K562 (cell line): ENCODE results near the gene HSPB1. TPM values are rescaled to one million over a fixed set of nuclear protein-coding genes. Genes with fewer than 3 reads are reported as not detected.
A peak's percentile ranks its signal among the peaks of the same experiment; 100 is the strongest.

Experiments used
- ATF4 ChIP-seq: fragments of 450-650 bp; formaldehyde crosslinking; IDR thresholded peaks from 2 replicates; pipeline ENCODE4 v1.4.0; 2022; ENCODE audit warnings: mild to moderate bottlenecking, moderate library complexity
- CBFA2T2 ChIP-seq: fragments of 450-650 bp; conservative IDR thresholded peaks from 2 replicates; pipeline ENCODE4 v1.6.1; 2017; ENCODE audit warnings: mild to moderate bottlenecking
- DPF2 ChIP-seq: fragments of 450-650 bp; IDR thresholded peaks from 2 replicates; pipeline ENCODE4 v1.6.1; 2016
- FOXA3 ChIP-seq, 2 experiments: fragments of 450-650 bp in 1 of 2; sonication (generic) in 1 of 2; formaldehyde crosslinking; IDR thresholded peaks in 1 of 2; conservative IDR thresholded peaks in 1 of 2; 2 replicates each; pipeline versions ENCODE4 v1.4.0 to v1.8.0; 2020 to 2022; ENCODE audit warnings: mild to moderate bottlenecking in 2 of 2, missing genetic modification reagents in 1 of 2
- HES1 ChIP-seq: fragments of 450-650 bp; IDR thresholded peaks from 2 replicates; pipeline ENCODE4 v1.6.1; 2016; ENCODE audit warnings: low read depth, mild to moderate bottlenecking, moderate library complexity
- IRF2 ChIP-seq: sonication (generic); formaldehyde crosslinking; IDR thresholded peaks from 2 replicates; pipeline ENCODE4 v1.8.1; 2022; ENCODE audit warnings: mild to moderate bottlenecking, missing genetic modification reagents
- MCM2 ChIP-seq: fragments of 450-650 bp; IDR thresholded peaks from 2 replicates; pipeline ENCODE4 v1.6.1; 2017; ENCODE audit warnings: low read depth, mild to moderate bottlenecking
- NFXL1 ChIP-seq: fragments of 450-650 bp; formaldehyde crosslinking; IDR thresholded peaks from 2 replicates; pipeline ENCODE4 v1.4.0; 2021; ENCODE audit warnings: mild to moderate bottlenecking
- NR2F6 ChIP-seq: fragments of 450-650 bp; formaldehyde crosslinking; IDR thresholded peaks from 2 replicates; pipeline ENCODE4 v1.4.0; 2020; ENCODE audit warnings: mild to moderate bottlenecking
- PHF21A ChIP-seq: fragments of 450-650 bp; IDR thresholded peaks from 2 replicates; pipeline ENCODE4 v1.6.1; 2017; ENCODE audit warnings: low read depth, borderline replicate concordance
- PREB ChIP-seq: sonication (generic); formaldehyde crosslinking; IDR thresholded peaks from 2 replicates; pipeline ENCODE4 v1.8.1; 2023; ENCODE audit warnings: mild to moderate bottlenecking, missing genetic modification reagents
- RBM14 ChIP-seq: fragments of 200-400 bp; formaldehyde crosslinking; IDR thresholded peaks from 2 replicates; pipeline ENCODE4 v1.6.1; 2018; ENCODE audit warnings: low read depth, mild to moderate bottlenecking, low read length, moderate library complexity, borderline replicate concordance; ENCODE audit not compliant: insufficient read depth
- RCOR1 ChIP-seq, 2 experiments: IDR thresholded peaks; 2 replicates each; pipeline ENCODE4 v1.6.1; 2012; ENCODE audit warnings: low read depth in 2 of 2, low read length in 2 of 2, borderline replicate concordance in 1 of 2, improper control_type of control experiment in 1 of 2
- SIRT6 ChIP-seq: IDR thresholded peaks from one replicate; pipeline ENCODE4 v1.6.1; 2012; ENCODE audit warnings: low read depth, mild to moderate bottlenecking, control low read depth, inconsistent platforms, low read length, moderate library complexity
- SMARCE1 ChIP-seq: fragments of 450-650 bp; IDR thresholded peaks from 2 replicates; pipeline ENCODE4 v1.7.1; 2016; ENCODE audit warnings: mild to moderate bottlenecking
- SMC3 ChIP-seq: conservative IDR thresholded peaks from 2 replicates; pipeline ENCODE4 v1.6.1; 2011; ENCODE audit warnings: low read depth, low read length, improper control_type of control experiment; ENCODE audit not compliant: insufficient read depth
- SNIP1 ChIP-seq: fragments of 450-650 bp; IDR thresholded peaks from 2 replicates; pipeline ENCODE4 v1.7.1; 2017; ENCODE audit warnings: low read depth, mild to moderate bottlenecking
- TCFL5 ChIP-seq: fragments of 250-450 bp; sonication (Bioruptor Pico); conservative IDR thresholded peaks from 2 replicates; pipeline ENCODE4 v1.6.1; 2021; ENCODE audit warnings: mild to moderate bottlenecking, moderate library complexity, matching md5 sums
- TEAD2 ChIP-seq: fragments of 450-650 bp; IDR thresholded peaks from 2 replicates; pipeline ENCODE4 v1.6.1; 2016; ENCODE audit warnings: missing genetic modification characterization, control low read depth, missing compliant biosample characterization
- U2AF2 ChIP-seq: fragments of 200-400 bp; formaldehyde crosslinking; optimal IDR thresholded peaks from 2 replicates; pipeline ENCODE3; 2017; ENCODE audit warnings: low read depth, mild to moderate bottlenecking, low read length
- ZNF143 ChIP-seq: sonication (generic); formaldehyde crosslinking; IDR thresholded peaks from 2 replicates; pipeline ENCODE4 v1.9.0; 2022; ENCODE audit warnings: mild to moderate bottlenecking, missing genetic modification reagents
- ZNF217 ChIP-seq: sonication (generic); formaldehyde crosslinking; IDR thresholded peaks from 2 replicates; pipeline ENCODE4 v1.8.0; 2022; ENCODE audit warnings: mild to moderate bottlenecking, missing genetic modification reagents
- ZNF354B ChIP-seq: fragments of 250-450 bp; sonication (Bioruptor Pico); IDR thresholded peaks from 2 replicates; pipeline ENCODE4 v1.4.0; 2020
- ZNF384 ChIP-seq: IDR thresholded peaks from 2 replicates; pipeline ENCODE4 v1.6.1; 2012; ENCODE audit warnings: low read depth, low read length, improper control_type of control experiment
- ZNF79 ChIP-seq: fragments of 250-450 bp; sonication (Bioruptor Pico); IDR thresholded peaks from 2 replicates; pipeline ENCODE4 v1.4.0; 2020; ENCODE audit warnings: low read depth, mild to moderate bottlenecking, moderate library complexity
- polyA plus RNA-seq, 8 experiments: library from polyadenylated mRNA; depleted of rRNA in 4 of 8; stranded (reverse) in 5 of 8; unstranded in 3 of 8; fragments of >200 nt; fragmentation: Nextera tagmentation in 2 of 8; fragmentation: Illumina TruSeq in 1 of 8; extraction: Ambion mirVana in 2 of 8; extraction: Trizol in 1 of 8; gene quantifications; 2 replicates each; pipeline versions ENCODE4 v1.2.1 to v1.2.3, GENCODE V29; 2011 to 2014; ENCODE audit warnings: inconsistent platforms in 1 of 8, missing spikeins in 1 of 8
- total RNA-seq, 7 experiments: library from RNA; depleted of rRNA in 6 of 7; stranded (reverse); fragments of >200 nt in 6 of 7; fragmentation: Illumina TruSeq in 2 of 7; extraction: Trizol in 2 of 7; gene quantifications; 2 replicates each; pipeline versions ENCODE4 v1.2.1 to v1.2.3, GENCODE V29; 2011 to 2021; ENCODE audit warnings: low replicate concordance in 1 of 7

The HSPB1 gene
- total and polyA plus RNA-seq, 9 of the 15 experiments (the other 6 are each of a cell fraction or from before 2014, with no cell fraction given) = 27.1 to 522 (median 138) TPM

- no peak for TF ChIP-seq RBM14
- TF ChIP-seq TEAD2 (tag) = peak; percentile 84
- no peak for TF ChIP-seq NR2F6 (CRISPR knock-in tag)
- peak; percentile 97 for TF ChIP-seq PHF21A
- peak; percentile 95 for TF ChIP-seq DPF2
- TF ChIP-seq SMC3 = peak; percentile 98
- no peak for TF ChIP-seq ZNF217
- TF ChIP-seq U2AF2 = no peak
- no peak for TF ChIP-seq NFXL1 (CRISPR knock-in tag)
- no peak for TF ChIP-seq TCFL5 (CRISPR knock-in tag)
- no peak for TF ChIP-seq SIRT6
- no peak for TF ChIP-seq ATF4 (CRISPR knock-in tag)
- no peak for TF ChIP-seq PREB (CRISPR knock-in tag)
- no peak for TF ChIP-seq ZNF354B (CRISPR knock-in tag)
- no peak for TF ChIP-seq MCM2
- TF ChIP-seq SMARCE1 = peak; percentile 97
- TF ChIP-seq ZNF143 (CRISPR knock-in tag) = 0 out of 2 replicates have a peak, but pooled peaks have one; percentile 29
- TF ChIP-seq ZNF79 (CRISPR knock-in tag) = no peak
- TF ChIP-seq ZNF384 = peak; percentile 57
- no peak for TF ChIP-seq SNIP1
- TF ChIP-seq HES1 = 0 out of 2 replicates have a peak, but pooled peaks have one; percentile 44
- TF ChIP-seq FOXA3 (CRISPR knock-in tag; conservative IDR thresholded peaks at IDR 0.05 in 1 of 2, IDR thresholded peaks at IDR 0.05 in 1 of 2) = peak; percentile 73 to 77
- peak in 1 of 2 experiments; percentile 90; a peak in 2 of 4 replicates for TF ChIP-seq RCOR1 (IDR thresholded peaks at IDR 0.05; ENCODE audit: borderline replicate concordance in 1 of 2, low read depth in 2 of 2, low read length in 2 of 2)
- TF ChIP-seq IRF2 (CRISPR knock-in tag) = no peak
- peak; percentile 71 for TF ChIP-seq CBFA2T2
Observed at GRCh38 chr7:76291351-76292212, 10.9 kb upstream of the HSPB1 start (continued).
